HepG2 (cell line): ENCODE measurements around the gene NRL. TPM values are rescaled to one million over a fixed set of nuclear protein-coding genes. Genes with fewer than 3 reads are reported as not detected.

ENCODE experiments used
- CBFB ChIP-seq: sonication (generic); formaldehyde crosslinking; IDR thresholded peaks from 2 replicates; pipeline ENCODE4 v1.4.0; 2020; ENCODE audit warnings: missing genetic modification reagents
- CENPX ChIP-seq: sonication (generic); formaldehyde crosslinking; IDR thresholded peaks from 2 replicates; pipeline ENCODE4 v1.9.0; 2021; ENCODE audit warnings: mild to moderate bottlenecking, missing genetic modification reagents, moderate library complexity
- ELF3 ChIP-seq: IDR thresholded peaks from 2 replicates; pipeline ENCODE4 v1.6.1; 2016; ENCODE audit warnings: missing genetic modification reagents, missing compliant biosample characterization
- HOXA3 ChIP-seq: sonication (generic); formaldehyde crosslinking; IDR thresholded peaks from 2 replicates; pipeline ENCODE4 v1.5.0; 2020; ENCODE audit warnings: missing genetic modification reagents
- JUNB ChIP-seq: sonication (generic); formaldehyde crosslinking; IDR thresholded peaks from 2 replicates; pipeline ENCODE4 v1.8.0; 2022; ENCODE audit warnings: missing genetic modification reagents, mild to moderate bottlenecking, borderline replicate concordance
- MAFG ChIP-seq: sonication (generic); formaldehyde crosslinking; IDR thresholded peaks from 2 replicates; pipeline ENCODE4 v1.5.1; 2020; ENCODE audit warnings: mild to moderate bottlenecking, missing genetic modification reagents
- NFATC3 ChIP-seq: sonication (generic); formaldehyde crosslinking; IDR thresholded peaks from 2 replicates; pipeline ENCODE4 v1.5.1; 2020; ENCODE audit warnings: mild to moderate bottlenecking, missing genetic modification reagents
- ZNF326 ChIP-seq: sonication (generic); formaldehyde crosslinking; IDR thresholded peaks from 2 replicates; pipeline ENCODE4 v1.4.0; 2020; ENCODE audit warnings: missing genetic modification reagents, borderline replicate concordance
- ZNF343 ChIP-seq: sonication (generic); formaldehyde crosslinking; IDR thresholded peaks from 2 replicates; pipeline ENCODE4 v1.4.0; 2020; ENCODE audit warnings: mild to moderate bottlenecking, missing genetic modification reagents
- ZNF543 ChIP-seq: sonication (generic); formaldehyde crosslinking; IDR thresholded peaks from 2 replicates; pipeline ENCODE4 v1.4.0; 2020; ENCODE audit warnings: mild to moderate bottlenecking, missing genetic modification reagents
- ZNF713 ChIP-seq: sonication (generic); formaldehyde crosslinking; IDR thresholded peaks from 2 replicates; pipeline ENCODE4 v1.4.0; 2020; ENCODE audit warnings: mild to moderate bottlenecking, missing genetic modification reagents
- ZNF747 ChIP-seq: sonication (generic); formaldehyde crosslinking; IDR thresholded peaks from 2 replicates; pipeline ENCODE4 v1.8.1; 2023; ENCODE audit warnings: missing genetic modification reagents, mild to moderate bottlenecking, borderline replicate concordance
- ZNF790 ChIP-seq: sonication (generic); formaldehyde crosslinking; IDR thresholded peaks from 2 replicates; pipeline ENCODE4 v1.8.0; 2022; ENCODE audit warnings: missing genetic modification reagents, mild to moderate bottlenecking, borderline replicate concordance
- ZNF83 ChIP-seq: sonication (generic); formaldehyde crosslinking; IDR thresholded peaks from 2 replicates; pipeline ENCODE4 v1.4.0; 2020; ENCODE audit warnings: missing genetic modification reagents, mild to moderate bottlenecking, borderline replicate concordance
- ZNF891 ChIP-seq: sonication (generic); formaldehyde crosslinking; IDR thresholded peaks from 2 replicates; pipeline ENCODE4 v1.5.0; 2020; ENCODE audit warnings: mild to moderate bottlenecking, missing genetic modification reagents
- polyA plus RNA-seq, 8 experiments: library from polyadenylated mRNA; depleted of rRNA in 3 of 8; stranded (reverse) in 7 of 8; unstranded in 1 of 8; fragments of >200 nt; fragmentation: Illumina TruSeq in 4 of 8; extraction: Trizol in 4 of 8; gene quantifications; 2 replicates each; pipeline versions ENCODE4 v1.2.1 to v1.2.3, GENCODE V29; 2011 to 2016; ENCODE audit warnings: low read depth in 4 of 8, missing spikeins in 1 of 8, mixed read lengths in 1 of 8; ENCODE audit not compliant: insufficient read depth in 1 of 8
- total RNA-seq, 5 experiments: library from RNA; depleted of rRNA; stranded (reverse); fragments of >200 nt; fragmentation: Illumina TruSeq; extraction: Trizol; gene quantifications; 2 replicates each; pipeline ENCODE4 v1.2.3, GENCODE V29; 2016; ENCODE audit warnings: low read depth in 1 of 5
- TF ChIP-seq, protein P1 (sequence below): sonication (generic); formaldehyde crosslinking; conservative IDR thresholded peaks from 2 replicates; pipeline ENCODE4 v1.8.0; 2022; ENCODE audit warnings: low read depth, missing genetic modification reagents
- TF ChIP-seq, protein P2 (sequence below): IDR thresholded peaks from 2 replicates; pipeline ENCODE4 v1.6.1; 2016; ENCODE audit warnings: mild to moderate bottlenecking, missing biosample characterization, missing genetic modification reagents
- TF ChIP-seq, protein P3 (sequence below): sonication (generic); formaldehyde crosslinking; IDR thresholded peaks from 2 replicates; pipeline ENCODE4 v1.4.0; 2020; ENCODE audit warnings: missing genetic modification reagents
- TF ChIP-seq, protein P4 (sequence below): sonication (generic); formaldehyde crosslinking; IDR thresholded peaks from 2 replicates; pipeline ENCODE4 v1.4.0; 2020; ENCODE audit warnings: missing genetic modification reagents, borderline replicate concordance
- TF ChIP-seq, protein P5 (sequence below): sonication (generic); formaldehyde crosslinking; IDR thresholded peaks from 2 replicates; pipeline ENCODE4 v1.9.0; 2021; ENCODE audit warnings: missing genetic modification reagents, borderline replicate concordance
- TF ChIP-seq, protein P6 (sequence below): sonication (generic); formaldehyde crosslinking; IDR thresholded peaks from 2 replicates; pipeline ENCODE4 v1.4.0; 2020; ENCODE audit warnings: missing genetic modification reagents

The NRL gene
- total and polyA plus RNA-seq, 2 of the 13 experiments (the other 11 are each of a cell fraction or from before 2014, with no cell fraction given): 2.5 to 4.7 TPM

DNA sequence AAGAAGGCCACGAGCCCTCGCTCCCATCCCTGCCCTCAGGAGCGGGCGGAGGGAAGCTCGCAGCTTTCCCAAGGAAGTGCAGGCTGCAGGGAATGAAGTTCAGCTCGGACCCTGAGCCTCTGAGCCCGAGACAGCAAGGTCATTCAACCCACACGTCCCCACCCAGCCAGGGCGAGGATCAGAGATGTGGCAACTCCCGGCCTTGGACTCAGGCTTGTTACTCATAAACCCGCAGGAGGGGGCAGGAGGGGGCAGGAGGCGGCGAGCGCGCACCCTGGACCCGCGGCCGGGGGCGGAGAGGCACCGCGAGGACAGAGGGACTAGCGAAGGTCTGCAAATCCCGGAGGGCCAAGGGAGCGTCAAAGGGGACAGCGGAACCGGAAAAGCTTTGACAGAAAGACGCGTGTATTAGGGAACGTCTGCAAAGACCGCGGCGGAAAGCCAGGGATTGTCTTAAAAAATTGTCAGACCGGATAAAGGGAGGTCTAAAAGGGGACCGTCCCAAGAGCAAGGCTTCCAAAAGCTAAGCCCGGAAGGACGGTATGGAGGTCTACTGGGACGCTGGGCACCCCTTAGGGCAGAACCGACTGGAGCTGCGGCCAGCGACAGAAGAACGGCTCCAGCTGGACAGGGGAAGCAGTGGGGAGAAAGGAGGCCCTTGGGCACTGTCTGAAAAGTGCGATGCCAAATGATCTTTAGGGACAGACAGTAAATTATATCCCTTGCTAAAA, 783 bp downstream of the NRL start (continued):
- TF ChIP-seq MAFG (CRISPR knock-in tag) (no peak), ZNF891 (CRISPR knock-in tag) (peak; percentile 77; the same call in 1 of the 2 replicates), ZNF543 (peak; percentile 99), ELF3 (CRISPR knock-in tag) (peak; percentile 98), CENPX (no peak), HOXA3 (CRISPR knock-in tag) (peak; percentile 98), ZNF713 (CRISPR knock-in tag) (peak; percentile 98), CBFB (CRISPR knock-in tag) (peak; percentile 98), ZNF790 (CRISPR knock-in tag) (peak; percentile 86), JUNB (CRISPR knock-in tag) (no peak), NFATC3 (CRISPR knock-in tag) (no peak), ZNF326 (CRISPR knock-in tag) (0 out of 2 replicates have a peak, but pooled peaks have one; percentile 12), ZNF747 (CRISPR knock-in tag) (peak; percentile 99), ZNF343 (CRISPR knock-in tag) (peak; percentile 99), ZNF83 (CRISPR knock-in tag) (no peak; the same call in none of the 2 replicates)
- TF ChIP-seq, protein P1, sequence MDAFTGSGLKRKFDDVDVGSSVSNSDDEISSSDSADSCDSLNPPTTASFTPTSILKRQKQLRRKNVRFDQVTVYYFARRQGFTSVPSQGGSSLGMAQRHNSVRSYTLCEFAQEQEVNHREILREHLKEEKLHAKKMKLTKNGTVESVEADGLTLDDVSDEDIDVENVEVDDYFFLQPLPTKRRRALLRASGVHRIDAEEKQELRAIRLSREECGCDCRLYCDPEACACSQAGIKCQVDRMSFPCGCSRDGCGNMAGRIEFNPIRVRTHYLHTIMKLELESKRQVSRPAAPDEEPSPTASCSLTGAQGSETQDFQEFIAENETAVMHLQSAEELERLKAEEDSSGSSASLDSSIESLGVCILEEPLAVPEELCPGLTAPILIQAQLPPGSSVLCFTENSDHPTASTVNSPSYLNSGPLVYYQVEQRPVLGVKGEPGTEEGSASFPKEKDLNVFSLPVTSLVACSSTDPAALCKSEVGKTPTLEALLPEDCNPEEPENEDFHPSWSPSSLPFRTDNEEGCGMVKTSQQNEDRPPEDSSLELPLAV: no peak
- TF ChIP-seq, protein P2, sequence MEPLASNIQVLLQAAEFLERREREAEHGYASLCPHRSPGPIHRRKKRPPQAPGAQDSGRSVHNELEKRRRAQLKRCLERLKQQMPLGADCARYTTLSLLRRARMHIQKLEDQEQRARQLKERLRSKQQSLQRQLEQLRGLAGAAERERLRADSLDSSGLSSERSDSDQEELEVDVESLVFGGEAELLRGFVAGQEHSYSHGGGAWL (CRISPR knock-in tag): peak; percentile 96
- TF ChIP-seq, protein P3, sequence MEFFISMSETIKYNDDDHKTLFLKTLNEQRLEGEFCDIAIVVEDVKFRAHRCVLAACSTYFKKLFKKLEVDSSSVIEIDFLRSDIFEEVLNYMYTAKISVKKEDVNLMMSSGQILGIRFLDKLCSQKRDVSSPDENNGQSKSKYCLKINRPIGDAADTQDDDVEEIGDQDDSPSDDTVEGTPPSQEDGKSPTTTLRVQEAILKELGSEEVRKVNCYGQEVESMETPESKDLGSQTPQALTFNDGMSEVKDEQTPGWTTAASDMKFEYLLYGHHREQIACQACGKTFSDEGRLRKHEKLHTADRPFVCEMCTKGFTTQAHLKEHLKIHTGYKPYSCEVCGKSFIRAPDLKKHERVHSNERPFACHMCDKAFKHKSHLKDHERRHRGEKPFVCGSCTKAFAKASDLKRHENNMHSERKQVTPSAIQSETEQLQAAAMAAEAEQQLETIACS: peak; percentile 83
- TF ChIP-seq, protein P4, sequence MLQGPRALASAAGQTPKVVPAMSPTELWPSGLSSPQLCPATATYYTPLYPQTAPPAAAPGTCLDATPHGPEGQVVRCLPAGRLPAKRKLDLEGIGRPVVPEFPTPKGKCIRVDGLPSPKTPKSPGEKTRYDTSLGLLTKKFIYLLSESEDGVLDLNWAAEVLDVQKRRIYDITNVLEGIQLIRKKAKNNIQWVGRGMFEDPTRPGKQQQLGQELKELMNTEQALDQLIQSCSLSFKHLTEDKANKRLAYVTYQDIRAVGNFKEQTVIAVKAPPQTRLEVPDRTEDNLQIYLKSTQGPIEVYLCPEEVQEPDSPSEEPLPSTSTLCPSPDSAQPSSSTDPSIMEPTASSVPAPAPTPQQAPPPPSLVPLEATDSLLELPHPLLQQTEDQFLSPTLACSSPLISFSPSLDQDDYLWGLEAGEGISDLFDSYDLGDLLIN: peak; percentile 72
- TF ChIP-seq, protein P5, sequence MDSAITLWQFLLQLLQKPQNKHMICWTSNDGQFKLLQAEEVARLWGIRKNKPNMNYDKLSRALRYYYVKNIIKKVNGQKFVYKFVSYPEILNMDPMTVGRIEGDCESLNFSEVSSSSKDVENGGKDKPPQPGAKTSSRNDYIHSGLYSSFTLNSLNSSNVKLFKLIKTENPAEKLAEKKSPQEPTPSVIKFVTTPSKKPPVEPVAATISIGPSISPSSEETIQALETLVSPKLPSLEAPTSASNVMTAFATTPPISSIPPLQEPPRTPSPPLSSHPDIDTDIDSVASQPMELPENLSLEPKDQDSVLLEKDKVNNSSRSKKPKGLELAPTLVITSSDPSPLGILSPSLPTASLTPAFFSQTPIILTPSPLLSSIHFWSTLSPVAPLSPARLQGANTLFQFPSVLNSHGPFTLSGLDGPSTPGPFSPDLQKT (CRISPR knock-in tag): peak; percentile 66; the same call in 1 of the 2 replicates
- TF ChIP-seq, protein P6, sequence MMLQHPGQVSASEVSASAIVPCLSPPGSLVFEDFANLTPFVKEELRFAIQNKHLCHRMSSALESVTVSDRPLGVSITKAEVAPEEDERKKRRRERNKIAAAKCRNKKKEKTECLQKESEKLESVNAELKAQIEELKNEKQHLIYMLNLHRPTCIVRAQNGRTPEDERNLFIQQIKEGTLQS (CRISPR knock-in tag): peak; percentile 83
